GM12878 (cell line): ENCODE data around the gene FAM47E. TPM values are rescaled to one million over a fixed set of nuclear protein-coding genes. Genes with fewer than 3 reads are reported as not detected.

ENCODE experiments used
- ATAC-seq: fragments of 200-7000 bp; cut with Tn5 transposase; 3 replicates; pipeline ENCODE4 v1.9.1; 2020; ENCODE audit warnings: mild to moderate bottlenecking, moderate library complexity
- BruUV-seq: library from RNA; stranded (reverse); fragments of 400-500 nt; replicated peaks from 2 replicates; lab custom pipeline; 2021; lab: Mats Ljungman, UMichigan
- CTCF ChIA-PET: fragments of 300-600 bp; sonication (Branson Sonifier 250); formaldehyde crosslinking; extraction: SDS; loops from one replicate; lab custom pipeline; 2021; ENCODE audit warnings: inconsistent platforms; lab: Yijun Ruan, JAX
- POLR2A ChIA-PET: fragments of 350-600 bp; formaldehyde crosslinking; extraction: SDS; loops from one replicate; lab custom pipeline; 2021; ENCODE audit warnings: inconsistent platforms; lab: Charles Lee
- RAD21 ChIA-PET: fragments of 300-600 bp; sonication (Branson Sonifier 250); formaldehyde crosslinking; loops from one replicate; lab custom pipeline; 2023; ENCODE audit warnings: antibody characterized with exemption; ENCODE audit not compliant: unreplicated experiment; lab: Charles Lee
- SMC1A ChIA-PET: fragments of 300-600 bp; sonication (Branson Sonifier 250); formaldehyde crosslinking; loops from one replicate; lab custom pipeline; 2023; ENCODE audit not compliant: unreplicated experiment, uncharacterized antibody; lab: Charles Lee
- DNase-seq: peaks from one replicate; pipeline ENCODE4 v3.0.0-alpha.2; 2011; ENCODE audit warnings: low read depth, low spot score
- FAIRE-seq: peaks from 3 replicates; lab custom pipeline; 2011; peaks lifted over from hg19 to GRCh38; lab: Jason Lieb, UNC
- H2AFZ ChIP-seq: 2 replicates; pipeline ENCODE4 v1.6.0; 2011; ENCODE audit warnings: low read depth, low read length, control low read depth; ENCODE audit not compliant: control insufficient read depth
- H3K27ac ChIP-seq: 2 replicates; pipeline ENCODE4 v1.5.1; 2011; ENCODE audit warnings: control low read depth; ENCODE audit not compliant: control insufficient read depth, insufficient read depth
- H3K27me3 ChIP-seq, 2 experiments: replicated peaks in 1 of 2; 2 replicates each; pipeline versions ENCODE4 v1.6.0 to v1.6.1; 2011; ENCODE audit warnings: low read length in 1 of 2; ENCODE audit not compliant: control insufficient read depth in 2 of 2, insufficient read depth in 2 of 2
- H3K36me3 ChIP-seq, 2 experiments: 2 replicates each; pipeline ENCODE4 v1.5.1; 2011; ENCODE audit warnings: low read length in 1 of 2; ENCODE audit not compliant: control insufficient read depth in 2 of 2, insufficient read depth in 2 of 2
- H3K4me1 ChIP-seq: 2 replicates; pipeline ENCODE4 v1.6.1; 2011; ENCODE audit warnings: mild to moderate bottlenecking, low read length, moderate library complexity, mixed read lengths; ENCODE audit not compliant: control insufficient read depth, insufficient read depth
- H3K4me2 ChIP-seq: 2 replicates; pipeline ENCODE4 v1.6.0; 2011; ENCODE audit warnings: control low read depth; ENCODE audit not compliant: control insufficient read depth, insufficient read depth
- H3K4me3 ChIP-seq: fragments of 200-600 bp; sonication (generic); 2 replicates; pipeline ENCODE4 v1.5.1; 2016
- H3K79me2 ChIP-seq: 2 replicates; pipeline ENCODE4 v1.6.0; 2011; ENCODE audit warnings: low read length; ENCODE audit not compliant: control insufficient read depth, insufficient read depth
- H3K9ac ChIP-seq: 2 replicates; pipeline ENCODE4 v1.8.0; 2011; ENCODE audit warnings: low read length, control low read depth, mixed read lengths; ENCODE audit not compliant: control insufficient read depth, insufficient read depth
- H3K9me3 ChIP-seq: replicated peaks from 3 replicates; pipeline ENCODE4 v1.5.1; 2011; ENCODE audit warnings: mild to moderate bottlenecking, low read length; ENCODE audit not compliant: control insufficient read depth, insufficient read depth
- H4K20me1 ChIP-seq: 2 replicates; pipeline ENCODE4 v1.6.0; 2011; ENCODE audit not compliant: control insufficient read depth, insufficient read depth
- DPF2 ChIP-seq: fragments of 450-650 bp; IDR thresholded peaks from 2 replicates; pipeline ENCODE4 v1.6.1; 2017; ENCODE audit warnings: mild to moderate bottlenecking
- IKZF2 ChIP-seq, 2 experiments: fragments of 450-650 bp; IDR thresholded peaks; 2 replicates each; pipeline ENCODE4 v1.6.1; 2017; ENCODE audit warnings: mild to moderate bottlenecking in 2 of 2, moderate library complexity in 2 of 2
- KAT2A ChIP-seq: conservative IDR thresholded peaks from 2 replicates; pipeline ENCODE4 v1.6.1; 2011; ENCODE audit warnings: low read depth, low read length; ENCODE audit not compliant: control insufficient read depth
- MLLT1 ChIP-seq: fragments of 450-650 bp; IDR thresholded peaks from 2 replicates; pipeline ENCODE4 v1.6.1; 2016; ENCODE audit warnings: mild to moderate bottlenecking
- NFYA ChIP-seq: IDR thresholded peaks from 2 replicates; pipeline ENCODE4 v1.6.1; 2011; ENCODE audit warnings: low read depth, mild to moderate bottlenecking, low read length, improper control_type of control experiment, borderline replicate concordance
- POLR2AphosphoS2 ChIP-seq: IDR thresholded peaks from 2 replicates; pipeline ENCODE4 v1.6.1; 2011; ENCODE audit warnings: low read depth, mild to moderate bottlenecking, low read length, improper control_type of control experiment, moderate library complexity
- SIN3A ChIP-seq: IDR thresholded peaks from 2 replicates; pipeline ENCODE4 v1.6.1; 2012; ENCODE audit warnings: low read depth, low read length, improper control_type of control experiment
- ZNF592 ChIP-seq: fragments of 450-650 bp; IDR thresholded peaks from 2 replicates; pipeline ENCODE4 v1.6.1; 2017; ENCODE audit warnings: mild to moderate bottlenecking, moderate library complexity
- WGBS: methylation state at CpG from one replicate; pipeline ENCODE4 v1.1.6; 2016; ENCODE audit warnings: low lambda C conversion rate; ENCODE audit not compliant: insufficient replicate concordance, insufficient coverage; ENCODE audit errors: missing lambda C conversion rate; 5-methylcytosine and 5-hydroxymethylcytosine counted together
- in situ Hi-C: fragments of 300-500 bp; cut with MboI; formaldehyde crosslinking; loops from 9 replicates; pipeline ENCODE4 v1.14.3; 2018; ENCODE audit warnings: mixed read lengths
- intact Hi-C: fragments of 100-400 bp; cut with micrococcal nuclease; formaldehyde crosslinking; loops from one replicate; pipeline ENCODE4 v1.14.2; 2022; ENCODE audit not compliant: unreplicated experiment
- polyA plus RNA-seq, 11 experiments: library from polyadenylated mRNA; depleted of rRNA in 4 of 11; unstranded in 6 of 11; stranded (reverse) in 5 of 11; fragments of >200 nt; fragmentation: Nextera tagmentation in 4 of 11; fragmentation: Illumina TruSeq in 1 of 11; extraction: Ambion mirVana in 4 of 11; extraction: Trizol in 1 of 11; gene quantifications; 1 replicate in 1 of 11; 2 replicates in 10 of 11; pipeline versions ENCODE4 v1.2.1 to v1.2.3, GENCODE V29; 2011 to 2016; ENCODE audit warnings: inconsistent platforms in 2 of 11, missing spikeins in 2 of 11, low read depth in 1 of 11
- total RNA-seq, 4 experiments: library from RNA; depleted of rRNA in 3 of 4; stranded (reverse); fragments of >200 nt in 3 of 4; fragmentation: Illumina TruSeq in 1 of 4; extraction: Trizol in 1 of 4; gene quantifications; 2 replicates each; pipeline versions ENCODE4 v1.2.1 to v1.2.3, GENCODE V29; 2013 to 2021
- TF ChIP-seq, protein P1 (sequence below): IDR thresholded peaks from 2 replicates; pipeline ENCODE4 v1.6.1; 2011; ENCODE audit warnings: mild to moderate bottlenecking, low read depth, low read length, moderate library complexity; ENCODE audit not compliant: insufficient replicate concordance
- TF ChIP-seq, protein P2 (sequence below): fragments of 150-350 bp; IDR thresholded peaks from 2 replicates; pipeline ENCODE4 v1.6.1; 2016; ENCODE audit warnings: low read depth, low read length

The FAM47E gene
- total and polyA plus RNA-seq, 10 of the 15 experiments (the other 5 are each of a cell fraction or from before 2014, with no cell fraction given) = 0.03 TPM; not detected in 9

- Histone ChIP-seq H3K79me2 (no peaks in the 10 kb centered on the region), H3K4me3 (no peak overlapping the region), H3K27me3 (no peaks in the 10 kb centered on the region; a peak in 2 of 4 replicates), H3K4me2 (no peak overlapping the region), H3K4me1 (no peaks in the 10 kb centered on the region), H3K36me3 (no peaks in the 10 kb centered on the region), H3K9me3 (peaks cover 19% of the 10 kb centered on the region), H3K27ac (no peak overlapping the region), H4K20me1 (no peaks in the 10 kb centered on the region), H3K9ac (no peak overlapping the region), H2AFZ (no peak overlapping the region)
- ATAC-seq (no peak), FAIRE-seq (no peak), DNase-seq (no peak)
- TF ChIP-seq, protein P1, sequence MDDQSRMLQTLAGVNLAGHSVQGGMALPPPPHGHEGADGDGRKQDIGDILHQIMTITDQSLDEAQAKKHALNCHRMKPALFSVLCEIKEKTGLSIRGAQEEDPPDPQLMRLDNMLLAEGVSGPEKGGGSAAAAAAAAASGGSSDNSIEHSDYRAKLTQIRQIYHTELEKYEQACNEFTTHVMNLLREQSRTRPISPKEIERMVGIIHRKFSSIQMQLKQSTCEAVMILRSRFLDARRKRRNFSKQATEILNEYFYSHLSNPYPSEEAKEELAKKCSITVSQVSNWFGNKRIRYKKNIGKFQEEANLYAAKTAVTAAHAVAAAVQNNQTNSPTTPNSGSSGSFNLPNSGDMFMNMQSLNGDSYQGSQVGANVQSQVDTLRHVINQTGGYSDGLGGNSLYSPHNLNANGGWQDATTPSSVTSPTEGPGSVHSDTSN = no peak
- TF ChIP-seq SIN3A (no peak), DPF2 (no peak), MLLT1 (no peak), IKZF2 (IDR thresholded peaks at IDR 0.05) (no peak), ZNF592 (no peak), NFYA (no peak), KAT2A (no peak), POLR2AphosphoS2 (no peak)
- TF ChIP-seq, protein P2, sequence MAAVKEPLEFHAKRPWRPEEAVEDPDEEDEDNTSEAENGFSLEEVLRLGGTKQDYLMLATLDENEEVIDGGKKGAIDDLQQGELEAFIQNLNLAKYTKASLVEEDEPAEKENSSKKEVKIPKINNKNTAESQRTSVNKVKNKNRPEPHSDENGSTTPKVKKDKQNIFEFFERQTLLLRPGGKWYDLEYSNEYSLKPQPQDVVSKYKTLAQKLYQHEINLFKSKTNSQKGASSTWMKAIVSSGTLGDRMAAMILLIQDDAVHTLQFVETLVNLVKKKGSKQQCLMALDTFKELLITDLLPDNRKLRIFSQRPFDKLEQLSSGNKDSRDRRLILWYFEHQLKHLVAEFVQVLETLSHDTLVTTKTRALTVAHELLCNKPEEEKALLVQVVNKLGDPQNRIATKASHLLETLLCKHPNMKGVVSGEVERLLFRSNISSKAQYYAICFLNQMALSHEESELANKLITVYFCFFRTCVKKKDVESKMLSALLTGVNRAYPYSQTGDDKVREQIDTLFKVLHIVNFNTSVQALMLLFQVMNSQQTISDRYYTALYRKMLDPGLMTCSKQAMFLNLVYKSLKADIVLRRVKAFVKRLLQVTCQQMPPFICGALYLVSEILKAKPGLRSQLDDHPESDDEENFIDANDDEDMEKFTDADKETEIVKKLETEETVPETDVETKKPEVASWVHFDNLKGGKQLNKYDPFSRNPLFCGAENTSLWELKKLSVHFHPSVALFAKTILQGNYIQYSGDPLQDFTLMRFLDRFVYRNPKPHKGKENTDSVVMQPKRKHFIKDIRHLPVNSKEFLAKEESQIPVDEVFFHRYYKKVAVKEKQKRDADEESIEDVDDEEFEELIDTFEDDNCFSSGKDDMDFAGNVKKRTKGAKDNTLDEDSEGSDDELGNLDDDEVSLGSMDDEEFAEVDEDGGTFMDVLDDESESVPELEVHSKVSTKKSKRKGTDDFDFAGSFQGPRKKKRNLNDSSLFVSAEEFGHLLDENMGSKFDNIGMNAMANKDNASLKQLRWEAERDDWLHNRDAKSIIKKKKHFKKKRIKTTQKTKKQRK = no peak
- ChIA-PET CTCF (no interaction called here), RAD21 (no interaction called here), POLR2A (no interaction called here), SMC1A (no interaction called here)
- intact Hi-C loops (no loop called here), in situ Hi-C loops (no loop called here)
- no TSS peak for BruUV-seq
- 3% methylated on average over 2 of the region's 2 CpGs for WGBS
Observed at GRCh38 chr4:76293772-76294171, 42.3 kb downstream of the FAM47E start.
